T-helper 2 cell treated with Interferon-gamma antibody and Interleukin-4, amounts not matched to agents 5 μg/mL and 100 μg/mL, for 36 hours (primary cell): ENCODE results near the gene NHS.

ENCODE experiments used
- DNase-seq: peaks from one replicate; pipeline ENCODE4 v3.0.0; 2021; ENCODE audit warnings: low spot score
- H3K27ac Mint-ChIP-seq: one replicate; pipeline ENCODE4 v1.8.0; 2021; ENCODE audit warnings: mild to moderate bottlenecking, mixed read lengths
- H3K27me3 Mint-ChIP-seq: one replicate; pipeline ENCODE4 v1.8.0; 2021; ENCODE audit warnings: low read depth, mixed read lengths
- H3K36me3 Mint-ChIP-seq: one replicate; pipeline ENCODE4 v1.8.0; 2021; ENCODE audit warnings: low read depth, mixed read lengths
- H3K4me1 Mint-ChIP-seq: one replicate; pipeline ENCODE4 v1.8.0; 2021; ENCODE audit warnings: low read depth, mixed read lengths
- H3K4me3 Mint-ChIP-seq: one replicate; pipeline ENCODE4 v1.8.0; 2022; ENCODE audit warnings: mild to moderate bottlenecking, moderate library complexity, mixed read lengths
- H3K9me3 Mint-ChIP-seq: one replicate; pipeline ENCODE4 v1.8.0; 2021; ENCODE audit warnings: mixed read lengths

Gene NHS

GRCh38 chrX:17669891-17670290 is 294.9 kb downstream of the NHS start:
- DNase-seq = no peak

GRCh38 chrX:17670874-17671273 is 295.9 kb downstream of the NHS start:
- Mint-ChIP-seq H3K9me3 (no peaks in the 10 kb centered on the region), H3K4me3 (no peak overlapping the region), H3K27me3 (no peaks in the 10 kb centered on the region), H3K36me3 (no peaks in the 10 kb centered on the region), H3K4me1 (peaks cover 9% of the 10 kb centered on the region), H3K27ac (no peak overlapping the region)
- DNase-seq = no peak

More at GRCh38 chrX:17669891-17670290, 294.9 kb downstream of the NHS start:
- no peaks in the 10 kb centered on the region for H3K36me3 Mint-ChIP-seq
- no peak overlapping the region for H3K4me3 Mint-ChIP-seq
- no peaks in the 10 kb centered on the region for H3K27me3 Mint-ChIP-seq
- peaks cover 9% of the 10 kb centered on the region for H3K4me1 Mint-ChIP-seq
- no peak overlapping the region for H3K27ac Mint-ChIP-seq
- H3K9me3 Mint-ChIP-seq = no peaks in the 10 kb centered on the region

DNA sequence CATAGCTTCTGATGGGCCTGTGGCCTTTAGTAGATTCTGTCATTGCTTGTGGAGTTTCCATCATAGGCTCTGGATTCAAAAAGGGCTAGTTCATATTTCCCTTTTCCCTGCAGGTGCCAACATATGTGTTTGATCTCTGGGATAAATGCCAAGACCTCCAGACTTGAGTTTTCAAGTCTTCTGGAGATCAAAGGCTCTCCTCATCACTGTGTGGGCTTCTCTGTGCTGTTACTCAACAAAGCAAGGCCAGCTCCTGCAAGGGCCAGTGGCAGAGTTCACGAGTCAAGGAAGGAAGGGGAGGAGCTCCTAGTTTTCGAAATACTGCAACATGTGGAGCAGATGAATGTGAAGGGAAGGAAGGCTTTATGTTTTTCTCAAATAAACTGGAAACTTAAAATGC is 299.6 kb downstream of the NHS start:
- DNase-seq = no peak
- Mint-ChIP-seq H3K27ac (no peak overlapping the region), H3K27me3 (no peaks in the 10 kb centered on the region), H3K4me1 (no peaks in the 10 kb centered on the region), H3K9me3 (no peaks in the 10 kb centered on the region), H3K36me3 (no peaks in the 10 kb centered on the region), H3K4me3 (no peak overlapping the region)

GRCh38 chrX:17679261-17679660 is 304.3 kb downstream of the NHS start:
- peaks cover 11% of the 10 kb centered on the region for H3K4me1 Mint-ChIP-seq
- H3K4me3 Mint-ChIP-seq = no peak overlapping the region
- H3K9me3 Mint-ChIP-seq = no peaks in the 10 kb centered on the region
- no peaks in the 10 kb centered on the region for H3K27me3 Mint-ChIP-seq
- H3K27ac Mint-ChIP-seq = no peak overlapping the region
- DNase-seq = no peak
- H3K36me3 Mint-ChIP-seq = no peaks in the 10 kb centered on the region

DNA sequence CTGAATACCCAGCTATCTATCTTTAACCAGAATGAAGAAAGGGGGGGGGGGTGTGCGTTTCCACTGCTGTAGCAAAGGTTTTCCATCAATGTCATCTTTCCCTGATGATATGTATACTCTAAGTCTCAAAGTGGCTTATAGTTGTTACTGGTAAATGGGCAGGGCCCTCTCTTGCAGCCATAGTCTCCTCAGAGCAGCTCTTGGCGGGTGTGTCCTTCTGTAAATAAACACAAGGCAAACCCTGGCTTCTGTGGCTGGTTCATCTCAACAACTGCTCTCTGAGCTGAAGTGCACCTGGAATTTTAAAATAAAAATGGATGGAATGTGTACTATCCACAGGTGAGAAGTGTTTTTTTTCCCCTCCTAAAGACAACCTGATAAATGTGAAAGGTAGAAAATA is 304.8 kb downstream of the NHS start:
- Mint-ChIP-seq H3K27me3 (no peaks in the 10 kb centered on the region), H3K36me3 (no peaks in the 10 kb centered on the region), H3K27ac (no peak overlapping the region), H3K9me3 (no peaks in the 10 kb centered on the region), H3K4me3 (no peak overlapping the region), H3K4me1 (peaks cover 11% of the 10 kb centered on the region)
- no peak for DNase-seq

- H3K4me1 Mint-ChIP-seq = peaks cover 11% of the 10 kb centered on the region
- no peaks in the 10 kb centered on the region for H3K36me3 Mint-ChIP-seq
- H3K27me3 Mint-ChIP-seq = no peaks in the 10 kb centered on the region
- no peak for DNase-seq
- no peak overlapping the region for H3K27ac Mint-ChIP-seq
- no peak overlapping the region for H3K4me3 Mint-ChIP-seq
- no peaks in the 10 kb centered on the region for H3K9me3 Mint-ChIP-seq
These were observed 305.9 kb downstream of the NHS start for GRCh38 chrX:17680732-17681413.

GRCh38 chrX:17682259-17682658 is 307.3 kb downstream of the NHS start:
- DNase-seq = peak; percentile 6
- peaks cover 11% of the 10 kb centered on the region for H3K4me1 Mint-ChIP-seq
- H3K27ac Mint-ChIP-seq = no peak overlapping the region
- H3K36me3 Mint-ChIP-seq = no peaks in the 10 kb centered on the region
- no peak overlapping the region for H3K4me3 Mint-ChIP-seq
- H3K27me3 Mint-ChIP-seq = no peaks in the 10 kb centered on the region
- no peaks in the 10 kb centered on the region for H3K9me3 Mint-ChIP-seq

DNA sequence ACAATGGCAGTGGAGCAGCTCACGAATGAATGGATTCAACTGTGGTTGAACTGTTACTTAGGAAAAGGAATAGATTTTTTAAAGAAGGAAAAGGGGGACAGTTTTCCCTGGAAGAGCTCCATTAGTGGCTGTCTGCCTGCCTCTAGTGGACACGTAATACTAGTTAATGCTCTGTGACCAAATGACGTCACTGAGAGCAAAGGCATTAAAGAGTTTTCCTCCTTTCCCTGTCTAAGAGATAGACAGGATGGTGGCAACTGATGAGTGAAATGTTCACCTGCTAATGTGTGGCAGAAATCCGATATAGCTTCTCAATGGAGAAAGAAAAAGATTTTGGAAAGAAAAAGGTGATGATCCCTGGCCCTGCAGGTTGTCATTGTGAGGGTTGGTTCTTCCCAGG is 310.0 kb downstream of the NHS start:
- Mint-ChIP-seq H3K4me1 (peaks cover 12% of the 10 kb centered on the region), H3K4me3 (no peak overlapping the region), H3K9me3 (no peaks in the 10 kb centered on the region), H3K27ac (no peak overlapping the region), H3K27me3 (no peaks in the 10 kb centered on the region), H3K36me3 (no peaks in the 10 kb centered on the region)
- DNase-seq = no peak

- Mint-ChIP-seq H3K27me3 (no peaks in the 10 kb centered on the region), H3K27ac (no peak overlapping the region), H3K4me3 (no peak overlapping the region), H3K9me3 (no peaks in the 10 kb centered on the region), H3K36me3 (no peaks in the 10 kb centered on the region), H3K4me1 (peaks cover 5% of the 10 kb centered on the region)
- no peak for DNase-seq
These were observed 312.6 kb downstream of the NHS start for GRCh38 chrX:17687648-17688047.

DNA sequence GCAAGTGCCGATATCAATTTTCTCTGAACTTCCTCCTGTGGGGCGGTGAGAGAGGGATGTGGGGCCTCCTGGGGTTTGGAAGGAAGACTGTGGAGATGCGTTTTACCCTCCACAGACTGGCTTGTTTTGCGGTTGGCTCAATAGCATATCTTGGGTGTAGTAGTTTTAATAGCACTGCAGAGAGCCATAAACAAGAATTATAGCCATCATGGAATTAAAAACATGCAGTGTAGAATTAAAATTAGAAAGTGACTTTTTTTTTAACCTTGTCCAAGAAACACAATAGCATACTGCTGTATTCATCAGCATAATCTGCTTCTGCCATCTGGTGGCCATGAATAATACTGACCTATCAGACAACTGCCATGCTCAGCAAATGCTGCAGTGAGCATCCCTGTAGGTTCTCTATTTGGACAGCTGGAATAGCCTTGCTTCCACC is 315.0 kb downstream of the NHS start:
- Mint-ChIP-seq H3K4me3 (no peak overlapping the region), H3K27ac (no peak overlapping the region), H3K9me3 (no peaks in the 10 kb centered on the region), H3K4me1 (peaks cover 1% of the 10 kb centered on the region), H3K36me3 (no peaks in the 10 kb centered on the region), H3K27me3 (no peaks in the 10 kb centered on the region)
- peak; percentile 5 for DNase-seq

- no peaks in the 10 kb centered on the region for H3K36me3 Mint-ChIP-seq
- DNase-seq = no peak
- H3K27ac Mint-ChIP-seq = no peak overlapping the region
- H3K9me3 Mint-ChIP-seq = no peaks in the 10 kb centered on the region
- H3K4me1 Mint-ChIP-seq = peaks cover 1% of the 10 kb centered on the region
- no peaks in the 10 kb centered on the region for H3K27me3 Mint-ChIP-seq
- no peak overlapping the region for H3K4me3 Mint-ChIP-seq
These were observed 317.8 kb downstream of the NHS start for GRCh38 chrX:17692709-17693346.

DNA sequence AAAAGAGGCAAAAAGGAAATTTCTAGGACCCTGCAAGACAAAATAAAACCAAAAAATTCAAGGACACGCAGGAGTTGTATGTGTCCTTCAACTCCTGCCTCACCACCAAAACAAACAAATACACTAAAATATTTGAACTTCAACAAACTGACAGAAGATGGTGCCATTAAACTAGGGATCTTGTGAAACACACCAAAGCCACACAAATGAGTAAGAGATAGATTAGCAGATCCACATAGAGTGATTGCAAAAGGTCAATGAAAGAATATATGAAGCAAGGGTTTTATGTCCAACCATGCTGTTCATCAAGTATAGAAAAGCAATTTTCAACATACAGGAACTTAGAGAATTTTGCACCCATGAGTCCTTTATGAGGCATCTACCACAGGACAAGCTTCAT is 322.2 kb downstream of the NHS start:
- Mint-ChIP-seq H3K27ac (no peak overlapping the region), H3K4me1 (no peaks in the 10 kb centered on the region), H3K27me3 (no peaks in the 10 kb centered on the region), H3K36me3 (no peaks in the 10 kb centered on the region), H3K9me3 (no peaks in the 10 kb centered on the region), H3K4me3 (no peak overlapping the region)
- DNase-seq = no peak

DNA sequence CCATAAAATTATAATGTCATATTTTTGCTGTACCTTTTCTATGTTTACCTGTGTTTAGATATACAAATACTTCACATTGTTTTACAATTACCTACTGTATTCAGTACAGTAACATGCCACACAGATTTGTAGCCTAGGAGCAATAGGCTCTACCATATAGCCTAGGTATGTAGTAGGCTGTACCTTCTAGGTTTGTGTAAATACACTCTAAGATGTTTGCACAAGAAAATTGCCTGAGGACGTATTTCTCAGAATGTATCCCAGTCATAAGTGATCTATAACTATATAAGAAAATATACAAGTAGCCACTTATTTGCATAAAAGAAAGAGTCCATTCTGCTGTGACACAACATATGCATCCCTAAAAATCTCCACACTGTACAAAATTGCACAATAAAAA is 326.0 kb downstream of the NHS start:
- Mint-ChIP-seq H3K27ac (no peak overlapping the region), H3K4me1 (no peaks in the 10 kb centered on the region), H3K36me3 (no peaks in the 10 kb centered on the region), H3K9me3 (no peaks in the 10 kb centered on the region), H3K4me3 (no peak overlapping the region), H3K27me3 (no peaks in the 10 kb centered on the region)
- no peak for DNase-seq

DNA sequence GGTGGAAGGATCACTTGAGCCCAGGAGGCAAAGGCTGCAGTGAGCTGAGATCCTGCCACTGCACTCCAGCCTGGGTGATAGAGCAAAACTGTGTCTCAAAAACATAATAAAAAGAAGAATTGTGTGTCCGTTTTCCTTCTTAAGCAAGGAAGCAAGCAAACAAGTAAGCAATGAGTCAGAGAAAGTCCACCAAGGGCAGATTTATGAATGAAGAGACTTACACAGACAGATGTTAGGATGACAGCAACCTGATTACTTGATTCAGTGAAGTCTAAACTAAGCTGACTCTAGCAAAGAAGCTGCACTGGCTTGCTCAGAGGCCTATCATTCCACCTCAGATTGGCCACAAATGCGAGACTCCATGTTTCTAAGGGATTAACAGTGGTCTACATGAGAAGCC is 328.2 kb downstream of the NHS start:
- no peak for DNase-seq
- no peaks in the 10 kb centered on the region for H3K27me3 Mint-ChIP-seq
- no peak overlapping the region for H3K4me3 Mint-ChIP-seq
- H3K27ac Mint-ChIP-seq = no peak overlapping the region
- H3K36me3 Mint-ChIP-seq = no peaks in the 10 kb centered on the region
- H3K4me1 Mint-ChIP-seq = no peaks in the 10 kb centered on the region
- H3K9me3 Mint-ChIP-seq = no peaks in the 10 kb centered on the region

DNA sequence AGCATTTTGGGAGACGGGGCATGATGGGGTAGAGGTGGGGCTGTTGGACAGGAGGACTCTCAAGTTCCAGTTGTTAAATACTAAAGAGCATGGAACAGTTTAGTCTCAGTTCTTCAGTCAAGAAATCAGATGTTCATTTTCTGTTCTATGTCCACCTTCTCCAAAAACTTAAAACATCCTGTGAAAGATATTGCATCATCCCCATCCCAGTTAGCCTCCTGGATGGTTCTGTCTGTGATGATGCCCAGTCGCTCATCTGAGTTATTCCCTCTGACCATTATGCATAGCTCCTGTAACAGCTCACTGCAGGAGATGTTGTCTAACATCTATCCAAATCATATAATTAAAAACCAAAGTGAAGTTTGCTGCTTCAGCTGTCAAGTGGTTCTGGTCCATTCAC is 330.2 kb downstream of the NHS start:
- no peaks in the 10 kb centered on the region for H3K9me3 Mint-ChIP-seq
- no peaks in the 10 kb centered on the region for H3K36me3 Mint-ChIP-seq
- DNase-seq = no peak
- H3K27me3 Mint-ChIP-seq = no peaks in the 10 kb centered on the region
- no peak overlapping the region for H3K4me3 Mint-ChIP-seq
- H3K27ac Mint-ChIP-seq = no peak overlapping the region
- no peaks in the 10 kb centered on the region for H3K4me1 Mint-ChIP-seq
